K562 (cell line): ENCODE measurements around the gene BBLN. TPM values are rescaled to one million over a fixed set of nuclear protein-coding genes. Genes with fewer than 3 reads are reported as not detected.

Source experiments
- ATAC-seq: fragments of 200-7000 bp; cut with Tn5 transposase; 3 replicates; pipeline ENCODE4 v1.9.1; 2020; ENCODE audit warnings: moderate library complexity
- BruUV-seq: library from RNA; stranded (reverse); fragments of 400-500 nt; replicated peaks from 2 replicates; lab custom pipeline; 2021; lab: Mats Ljungman, UMichigan
- CTCF ChIA-PET: fragments of 300-600 bp; formaldehyde crosslinking; extraction: SDS; loops from one replicate; lab custom pipeline; 2021; ENCODE audit warnings: low intra/inter-chr PET ratio; lab: Yijun Ruan, JAX
- POLR2A ChIA-PET: fragments of 300-600, 350-650 bp; sonication (Branson Sonifier 250); formaldehyde crosslinking; extraction: SDS; loops from one replicate; lab custom pipeline; 2021; ENCODE audit warnings: antibody characterized with exemption, inconsistent platforms; lab: Yijun Ruan, JAX
- DNase-seq, 4 experiments: peaks; one replicate each; pipeline versions ENCODE4 v3.0.0 to v3.0.0-alpha.2; 2011 to 2018; ENCODE audit warnings: low spot score in 3 of 4, mixed read lengths in 3 of 4; ENCODE audit errors: extremely low read depth in 1 of 4
- FAIRE-seq: peaks from 2 replicates; lab custom pipeline; 2011; peaks lifted over from hg19 to GRCh38; lab: Jason Lieb, UNC
- H2AFZ ChIP-seq: 2 replicates; pipeline ENCODE4 v1.6.0; 2011; ENCODE audit warnings: low read depth, low read length, control low read depth, inconsistent platforms
- H3K27ac ChIP-seq: fragments of 200-600 bp; 3 replicates; pipeline ENCODE4 v1.8.0; 2011; ENCODE audit warnings: low read depth, mild to moderate bottlenecking, control low read depth, inconsistent platforms, low read length, moderate library complexity, mixed read lengths; ENCODE audit errors: extremely low read depth
- H3K27me3 ChIP-seq, 2 experiments: fragments of 300-600 bp in 1 of 2; 2 replicates in 1 of 2; 3 replicates in 1 of 2; pipeline versions ENCODE4 v1.6.0 to v1.8.0; 2011; ENCODE audit warnings: inconsistent platforms in 2 of 2, low read length in 2 of 2, mild to moderate bottlenecking in 1 of 2, mixed read lengths in 1 of 2, moderate library complexity in 1 of 2; ENCODE audit not compliant: control insufficient read depth in 2 of 2, insufficient read depth in 2 of 2
- H3K36me3 ChIP-seq: fragments of 300-600 bp; 3 replicates; pipeline ENCODE4 v1.8.0; 2011; ENCODE audit warnings: mild to moderate bottlenecking, low read length, inconsistent platforms; ENCODE audit not compliant: control insufficient read depth, insufficient read depth
- H3K4me1 ChIP-seq, 2 experiments: fragments of 200-600 bp in 1 of 2; replicated peaks in 1 of 2; 2 replicates in 1 of 2; 3 replicates in 1 of 2; pipeline versions ENCODE4 v1.5.1 to v1.8.0; 2011; ENCODE audit warnings: inconsistent platforms in 2 of 2, low read length in 2 of 2, mild to moderate bottlenecking in 1 of 2, mixed read lengths in 1 of 2, moderate library complexity in 1 of 2; ENCODE audit not compliant: control insufficient read depth in 2 of 2, insufficient read depth in 2 of 2
- H3K4me2 ChIP-seq: 2 replicates; pipeline ENCODE4 v1.6.1; 2011; ENCODE audit warnings: low read length, control low read depth, inconsistent platforms, mixed read lengths; ENCODE audit not compliant: insufficient read depth
- H3K4me3 ChIP-seq: fragments of 200-600 bp; sonication (generic), shearing (Covaris generic); 2 replicates; pipeline ENCODE4 v1.5.1; 2016; ENCODE audit warnings: control low read depth, inconsistent platforms
- H3K79me2 ChIP-seq: fragments of 200-600 bp; 3 replicates; pipeline ENCODE4 v1.8.0; 2011; ENCODE audit warnings: low read length, inconsistent platforms; ENCODE audit not compliant: control insufficient read depth, insufficient read depth
- H3K9ac ChIP-seq, 2 experiments: 2 replicates each; pipeline versions ENCODE4 v1.6.0 to v1.6.1; 2011; ENCODE audit warnings: low read depth in 2 of 2, low read length in 2 of 2, control low read depth in 1 of 2, inconsistent platforms in 1 of 2, mild to moderate bottlenecking in 1 of 2, mixed read lengths in 1 of 2; ENCODE audit not compliant: insufficient read depth in 1 of 2
- H3K9me1 ChIP-seq: one replicate; pipeline ENCODE4 v1.6.0; 2011; ENCODE audit warnings: inconsistent platforms, mild to moderate bottlenecking, low read length, moderate library complexity; ENCODE audit not compliant: control insufficient read depth, insufficient read depth
- H3K9me3 ChIP-seq: replicated peaks from 2 replicates; pipeline ENCODE4 v1.5.1; 2011; ENCODE audit warnings: low read depth, low read length, inconsistent platforms; ENCODE audit not compliant: control insufficient read depth, insufficient read depth
- H4K20me1 ChIP-seq: replicated peaks from 2 replicates; pipeline ENCODE4 v1.6.1; 2011; ENCODE audit warnings: low read length, inconsistent platforms, mixed read lengths; ENCODE audit not compliant: control insufficient read depth, insufficient read depth
- RBFOX2 ChIP-seq: fragments of 200-400 bp; formaldehyde crosslinking; IDR thresholded peaks from 2 replicates; pipeline ENCODE4 v1.6.1; 2017; ENCODE audit warnings: low read depth, mild to moderate bottlenecking, low read length, moderate library complexity
- ZNF263 ChIP-seq: sonication (generic); formaldehyde crosslinking; IDR thresholded peaks from 2 replicates; pipeline ENCODE4 v1.8.0; 2022; ENCODE audit warnings: mild to moderate bottlenecking, missing genetic modification reagents, borderline replicate concordance
- WGBS: fragments of 100-300 bp; shearing (Covaris generic); methylation state at CpG from one replicate; pipeline ENCODE4 v1.1.6; 2016; ENCODE audit warnings: low coverage, mixed read lengths; ENCODE audit not compliant: insufficient coverage; ENCODE audit errors: missing lambda C conversion rate; 5-methylcytosine and 5-hydroxymethylcytosine counted together
- in situ Hi-C: fragments of 300-500 bp; cut with MboI; formaldehyde crosslinking; loops from 4 replicates; pipeline ENCODE4 v1.15.0; 2018; ENCODE audit warnings: inconsistent platforms, mixed read lengths
- intact Hi-C: fragments of 100-400 bp; cut with micrococcal nuclease; formaldehyde crosslinking; loops from 2 replicates; pipeline ENCODE4 v1.14.2; 2022
- polyA plus RNA-seq, 8 experiments: library from polyadenylated mRNA; depleted of rRNA in 4 of 8; stranded (reverse) in 5 of 8; unstranded in 3 of 8; fragments of >200 nt; fragmentation: Nextera tagmentation in 2 of 8; fragmentation: Illumina TruSeq in 1 of 8; extraction: Ambion mirVana in 2 of 8; extraction: Trizol in 1 of 8; gene quantifications; 2 replicates each; pipeline versions ENCODE4 v1.2.1 to v1.2.3, GENCODE V29; 2011 to 2014; ENCODE audit warnings: inconsistent platforms in 1 of 8, missing spikeins in 1 of 8
- total RNA-seq, 7 experiments: library from RNA; depleted of rRNA in 6 of 7; stranded (reverse); fragments of >200 nt in 6 of 7; fragmentation: Illumina TruSeq in 2 of 7; extraction: Trizol in 2 of 7; gene quantifications; 2 replicates each; pipeline versions ENCODE4 v1.2.1 to v1.2.3, GENCODE V29; 2011 to 2021; ENCODE audit warnings: low replicate concordance in 1 of 7

BBLN gene
- total and polyA plus RNA-seq, 9 of the 15 experiments (the other 6 are each of a cell fraction or from before 2014, with no cell fraction given), result 4.2 to 331 (median 87.1) TPM

- DNase-seq (no peak), ATAC-seq (peak; percentile 9), FAIRE-seq (no peak)
- no peaks in the 10 kb centered on the region; the same call in 1 of the 3 replicates for H3K79me2 ChIP-seq
- H2AFZ ChIP-seq, result no peak overlapping the region
- ChIA-PET CTCF (no interaction called here), POLR2A (interaction anchor here (0.5 to 2.5 kb wide), 13 partner anchors 9 to 823 kb away, joined by 3 to 11 read pairs (median 3); partner anchors contain the start of gene BBLN)
- in situ Hi-C loops, result no loop called here
- H3K9me3 ChIP-seq, result no peaks in the 10 kb centered on the region
- intact Hi-C loops, result no loop called here
- H3K36me3 ChIP-seq, result peaks cover 84% of the 10 kb centered on the region
- no TSS peak for BruUV-seq
- no peak overlapping the region for H3K4me3 ChIP-seq
- H3K4me2 ChIP-seq, result no peak overlapping the region
- H3K9ac ChIP-seq, result peak overlapping the region in 1 of 2 experiments; percentile 5; a peak in 1 of 4 replicates
- peaks cover 8% of the 10 kb centered on the region; the same call in 1 of the 2 replicates for H4K20me1 ChIP-seq
- H3K27me3 ChIP-seq, result no peaks in the 10 kb centered on the region
- H3K9me1 ChIP-seq, result peaks cover 7% of the 10 kb centered on the region
- no peak overlapping the region for H3K27ac ChIP-seq
- H3K4me1 ChIP-seq, result peaks cover 10 to 22% of the 10 kb centered on the region in 2 experiments; a peak in 4 of 5 replicates
- TF ChIP-seq ZNF263 (CRISPR knock-in tag) (no peak), RBFOX2 (peak; percentile 46; the same call in 1 of the 2 replicates)
- 89% methylated on average over 12 of the region's 12 CpGs for WGBS
These were observed 23.0 kb downstream of the BBLN start for GRCh38 chr9:128182893-128183588.
